Pons (tissue), 1 donor: ENCODE results near the gene SLC6A9.

Experiments
- DNase-seq: peaks from one replicate; pipeline ENCODE4 v3.0.0-alpha.2; 2016; ENCODE audit warnings: low spot score

The SLC6A9 gene

DNA sequence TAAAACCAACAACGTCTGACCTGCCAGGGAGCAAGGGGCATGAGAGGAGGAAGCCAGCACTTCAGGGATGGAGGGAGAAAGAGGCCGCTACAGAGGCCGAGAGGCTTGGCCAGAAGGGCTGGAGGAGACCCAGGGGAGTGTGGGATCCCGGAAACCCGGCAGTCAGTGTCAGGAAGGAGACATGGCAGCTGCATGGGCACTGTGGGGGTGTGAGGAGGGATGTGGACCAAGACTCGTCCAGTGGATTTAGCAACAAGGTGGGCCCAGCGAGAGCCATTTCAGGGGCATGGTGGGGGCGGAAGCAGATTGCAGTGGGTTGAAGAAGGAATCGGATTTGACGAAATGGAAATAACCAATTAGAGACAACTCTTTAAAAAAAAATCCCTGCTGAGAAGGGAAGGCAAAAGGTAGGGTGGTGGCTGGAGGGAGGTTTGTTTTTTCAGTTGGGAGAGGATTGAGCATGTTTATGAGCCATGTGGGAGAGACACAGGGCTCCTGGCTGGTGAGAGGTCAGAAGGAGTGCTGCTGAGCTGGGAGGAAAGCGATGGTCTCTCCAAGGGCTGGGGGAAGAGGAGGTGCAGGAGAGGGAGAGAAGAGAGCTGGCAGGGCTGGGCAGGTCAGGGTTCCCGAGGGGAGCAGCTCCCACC lies 47.9 kb downstream of the SLC6A9 start:
- DNase-seq: no peak

DNA sequence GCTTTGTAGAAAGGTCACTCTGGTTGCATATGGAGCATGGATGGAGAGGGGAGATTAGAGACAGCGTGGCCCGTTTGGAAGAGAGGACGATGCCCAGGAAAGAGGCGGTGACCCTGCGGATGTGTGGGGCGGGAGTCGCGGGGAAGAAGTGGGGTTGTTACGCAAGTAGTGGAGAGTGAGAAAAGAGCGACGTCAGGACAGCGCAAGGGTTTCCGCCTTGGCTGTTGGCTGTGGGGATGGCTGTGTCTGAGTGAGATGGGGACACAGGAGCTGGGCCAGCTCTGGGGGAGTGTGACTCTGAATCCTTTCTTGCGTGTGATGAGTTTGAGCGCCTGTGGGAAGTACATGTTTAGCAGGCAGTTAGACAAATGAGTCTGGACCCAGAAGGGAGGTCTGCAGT lies 48.5 kb downstream of the SLC6A9 start:
- no peak for DNase-seq

DNA sequence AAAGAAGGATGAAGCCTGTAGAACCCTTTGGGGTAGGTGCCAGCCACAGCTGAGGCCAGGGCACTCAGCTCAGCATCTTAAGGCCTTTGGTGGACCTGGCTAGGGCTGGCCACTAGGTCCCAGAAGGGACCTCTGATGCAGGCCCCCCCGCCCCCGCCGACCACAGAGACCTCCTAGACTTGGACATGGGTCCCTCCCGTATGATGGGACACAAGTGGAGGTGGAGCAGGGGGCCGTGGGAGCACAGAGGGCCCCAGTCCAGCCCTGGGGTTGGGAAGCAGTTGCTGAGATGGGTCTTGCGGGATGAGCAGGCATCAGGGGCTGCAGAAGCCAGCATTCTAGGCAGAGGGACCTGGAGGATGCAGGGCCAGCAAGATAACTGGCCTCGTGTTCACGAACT lies 49.0 kb downstream of the SLC6A9 start:
- DNase-seq: no peak

DNA sequence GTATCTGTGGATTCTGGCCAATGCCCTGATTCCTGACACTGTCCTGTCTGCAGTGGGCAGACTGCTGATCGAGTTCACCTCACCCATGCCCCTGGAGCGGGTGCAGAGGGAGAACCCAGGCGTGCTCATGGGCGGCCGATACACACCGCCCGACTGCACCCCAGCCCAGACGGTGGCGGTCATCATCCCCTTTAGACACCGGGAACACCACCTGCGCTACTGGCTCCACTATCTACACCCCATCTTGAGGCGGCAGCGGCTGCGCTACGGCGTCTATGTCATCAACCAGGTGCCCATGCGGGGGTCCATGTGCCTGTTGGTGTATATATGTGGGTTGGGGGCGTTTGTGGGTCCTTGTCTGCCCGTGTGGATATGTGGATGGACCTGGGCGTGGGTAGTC lies 49.6 kb downstream of the SLC6A9 start:
- DNase-seq: no peak

DNA sequence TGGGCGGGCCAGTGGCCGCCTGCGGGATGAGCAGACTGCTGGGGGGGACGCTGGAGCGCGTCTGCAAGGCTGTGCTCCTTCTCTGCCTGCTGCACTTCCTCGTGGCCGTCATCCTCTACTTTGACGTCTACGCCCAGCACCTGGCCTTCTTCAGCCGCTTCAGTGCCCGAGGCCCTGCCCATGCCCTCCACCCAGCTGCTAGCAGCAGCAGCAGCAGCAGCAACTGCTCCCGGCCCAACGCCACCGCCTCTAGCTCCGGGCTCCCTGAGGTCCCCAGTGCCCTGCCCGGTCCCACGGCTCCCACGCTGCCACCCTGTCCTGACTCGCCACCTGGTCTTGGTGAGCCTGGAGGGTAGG lies 50.1 kb downstream of the SLC6A9 start:
- no peak for DNase-seq

DNA sequence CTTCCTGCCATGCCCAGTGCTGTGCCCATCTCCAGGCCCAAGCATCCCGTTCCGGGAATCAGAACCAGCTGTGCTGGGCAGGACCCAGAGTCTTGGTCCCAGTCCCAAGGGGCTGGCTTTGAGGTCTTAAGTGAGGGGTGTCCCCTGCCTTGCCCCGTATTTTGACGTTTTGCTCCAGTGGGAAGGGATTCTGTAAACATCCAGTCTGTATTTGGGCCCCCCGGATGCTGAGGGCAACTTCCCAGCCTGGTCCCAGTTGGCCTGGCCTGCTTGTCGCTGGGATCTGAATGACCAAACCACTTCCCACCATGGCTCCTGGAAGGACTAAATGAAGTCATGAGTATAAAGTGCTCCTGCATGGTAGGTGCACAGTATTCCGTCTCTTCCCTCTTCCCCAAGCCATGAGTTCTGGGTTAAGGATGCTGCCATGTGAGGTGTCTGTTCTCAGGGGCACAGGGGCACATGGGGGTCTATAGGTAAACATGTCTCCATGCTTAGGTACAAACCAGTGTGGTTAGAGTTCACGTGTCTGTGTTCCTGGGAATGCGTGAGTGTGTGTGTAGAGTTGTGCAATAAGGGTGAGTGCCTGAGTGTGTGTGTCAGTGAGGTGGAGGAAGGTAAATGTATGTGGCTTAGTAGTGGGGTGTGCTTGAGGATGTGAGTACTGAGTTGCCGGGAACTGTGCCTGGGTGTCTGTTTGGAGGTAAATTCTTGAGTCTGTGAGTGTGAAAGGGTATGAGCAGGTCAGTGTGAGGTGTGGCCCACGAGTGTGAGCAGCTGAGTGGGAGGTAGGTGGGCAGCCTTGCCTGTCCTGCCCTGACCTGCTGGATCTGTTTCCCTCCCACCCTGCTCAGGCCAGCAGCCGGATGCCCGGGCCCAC lies 50.8 kb downstream of the SLC6A9 start:
- DNase-seq: no peak

DNA sequence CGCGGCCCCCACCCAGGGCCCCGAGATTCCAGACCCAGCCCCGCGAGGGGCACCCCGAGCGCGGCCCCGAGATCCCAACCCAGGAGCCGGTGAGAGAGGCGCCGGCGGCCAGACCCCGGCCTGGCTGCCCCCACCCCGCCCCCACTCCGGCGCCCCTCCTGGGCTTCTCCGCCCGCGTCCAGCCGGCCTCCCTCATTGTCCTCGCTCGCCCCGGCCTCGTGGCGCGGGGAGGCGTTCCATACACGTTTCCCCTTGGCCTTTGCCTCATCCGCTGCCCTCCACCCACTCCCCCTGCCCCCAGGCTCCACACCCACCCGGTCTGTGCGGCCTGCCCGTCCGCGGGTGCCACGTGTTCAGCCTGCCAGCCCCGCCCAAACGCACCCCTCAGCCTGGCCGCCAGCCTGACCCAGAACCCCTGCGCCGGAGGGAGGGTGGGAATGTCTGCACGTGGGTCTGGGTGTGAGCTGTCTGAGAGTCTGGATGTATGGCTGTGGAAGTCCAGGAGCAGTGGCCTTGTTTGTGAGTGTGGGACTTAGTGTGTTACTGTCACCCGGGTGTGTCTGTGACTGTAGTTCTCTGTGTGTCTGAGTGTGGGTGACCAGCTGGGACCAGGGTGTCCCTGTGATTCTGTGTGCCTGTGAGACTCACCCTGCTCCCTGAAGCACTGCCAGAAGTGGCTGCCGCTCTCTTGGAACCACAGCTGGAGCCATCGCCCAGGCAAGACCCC lies 51.6 kb downstream of the SLC6A9 start:
- DNase-seq: no peak

DNA sequence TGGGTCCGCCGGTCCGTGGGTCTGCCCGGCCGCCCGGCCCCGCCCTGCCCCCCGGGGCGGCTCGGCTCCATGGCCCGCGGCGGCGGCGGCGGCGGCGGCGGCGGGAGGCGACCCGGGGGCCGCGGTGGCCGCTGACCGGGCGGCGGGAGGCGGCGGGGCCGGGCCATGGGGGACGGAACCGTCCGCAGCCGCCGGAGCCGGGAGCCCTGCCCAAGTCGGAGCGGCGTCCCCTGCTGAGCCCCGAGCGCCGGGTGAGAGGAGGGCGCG lies 52.1 kb downstream of the SLC6A9 start:
- DNase-seq: no peak

DNA sequence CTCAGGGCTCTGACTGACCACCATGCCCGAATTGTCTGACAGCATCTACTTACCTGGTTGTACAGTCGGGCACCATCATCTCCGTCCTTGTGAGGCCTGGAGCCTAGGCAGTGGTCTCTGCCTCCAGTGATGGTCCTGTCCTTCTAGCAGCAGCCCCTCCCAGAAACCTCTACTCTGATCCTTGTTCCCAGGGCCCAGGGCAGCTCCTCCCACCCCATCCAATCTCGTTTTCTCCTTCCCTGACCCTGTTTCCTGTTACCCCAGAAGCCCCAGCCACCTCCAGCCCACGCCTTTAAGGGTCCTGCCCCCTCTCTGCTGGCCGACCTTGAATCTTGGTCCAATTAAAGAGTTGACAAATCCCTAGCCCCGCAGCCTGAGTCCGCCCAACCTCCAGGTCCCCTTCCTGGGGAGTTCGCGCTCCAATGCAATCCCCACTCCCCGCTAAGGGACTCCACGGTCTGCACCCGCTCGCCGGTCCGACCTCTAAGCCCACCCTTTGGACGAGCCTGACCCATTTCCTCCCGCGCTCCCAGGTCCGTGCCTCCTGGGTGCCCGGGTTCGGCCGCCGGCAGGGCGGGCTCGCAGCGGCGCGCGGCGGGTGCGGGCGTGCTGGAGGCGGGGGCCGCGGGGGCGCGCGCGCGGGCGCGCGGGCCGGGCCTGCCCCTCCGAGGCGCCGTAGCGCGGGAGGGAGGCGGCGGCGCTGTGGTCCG lies 52.6 kb downstream of the SLC6A9 start, which contains the start of gene B4GALT2:
Gene B4GALT2, plus strand, starts transcription at position 660 of the 710 bp plus-strand sequence. CDS start 1,951 bp downstream, outside the sequence.
- DNase-seq: no peak

DNA sequence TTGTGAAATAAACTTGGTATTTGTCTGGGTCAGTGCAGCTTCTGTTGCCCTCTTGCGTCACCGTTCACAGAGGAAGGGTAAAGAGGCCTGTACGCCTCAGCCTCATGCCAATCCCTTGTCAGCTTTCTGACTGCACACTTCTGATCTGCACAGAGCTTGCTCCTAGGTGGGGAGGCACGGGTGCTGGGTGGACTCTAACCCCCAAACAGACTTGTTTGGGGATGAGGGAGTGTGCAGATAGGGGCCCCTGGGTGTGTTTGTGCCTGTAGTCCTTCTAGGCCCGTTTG lies 53.1 kb downstream of the SLC6A9 start:
- DNase-seq: no peak

DNA sequence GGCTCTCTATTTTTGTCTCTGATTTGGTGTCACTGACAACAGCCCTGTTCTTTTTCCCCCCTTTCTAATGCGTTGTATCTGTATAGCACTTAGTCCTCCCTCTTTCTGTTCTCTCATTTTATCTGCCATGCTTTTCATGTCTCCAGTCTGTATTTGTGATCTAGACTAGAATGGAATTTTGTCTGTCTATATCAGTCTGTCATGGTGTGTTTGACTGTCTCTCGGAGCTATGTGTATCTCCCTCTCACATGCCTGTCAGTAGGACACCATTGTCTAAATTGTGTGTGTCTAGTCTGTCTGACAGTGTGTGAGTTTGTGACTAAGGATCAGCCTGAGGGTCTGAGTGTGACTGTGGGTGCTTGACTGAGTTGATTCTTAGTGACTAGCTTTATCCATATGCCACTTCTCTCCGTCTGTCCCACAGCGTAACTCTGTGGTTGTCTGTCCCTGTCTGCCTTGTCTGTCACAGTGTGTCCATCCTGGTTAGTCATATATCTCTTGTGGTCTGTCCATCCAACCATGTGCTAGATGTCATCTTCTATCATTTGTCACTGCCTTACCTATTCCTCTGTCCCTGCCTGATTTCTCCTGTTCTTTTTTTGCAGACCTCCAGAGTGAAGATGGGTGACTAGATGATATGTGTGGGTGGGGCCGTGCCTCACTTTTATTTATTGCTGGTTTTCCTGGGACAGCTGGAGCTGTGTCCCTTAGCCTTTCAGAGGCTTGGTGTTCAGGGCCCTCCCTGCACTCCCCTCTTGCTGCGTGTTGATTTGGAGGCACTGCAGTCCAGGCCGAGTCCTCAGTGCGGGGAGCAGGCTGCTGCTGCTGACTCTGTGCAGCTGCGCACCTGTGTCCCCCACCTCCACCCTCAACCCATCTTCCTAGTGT lies 53.6 kb downstream of the SLC6A9 start:
- no peak for DNase-seq

DNA sequence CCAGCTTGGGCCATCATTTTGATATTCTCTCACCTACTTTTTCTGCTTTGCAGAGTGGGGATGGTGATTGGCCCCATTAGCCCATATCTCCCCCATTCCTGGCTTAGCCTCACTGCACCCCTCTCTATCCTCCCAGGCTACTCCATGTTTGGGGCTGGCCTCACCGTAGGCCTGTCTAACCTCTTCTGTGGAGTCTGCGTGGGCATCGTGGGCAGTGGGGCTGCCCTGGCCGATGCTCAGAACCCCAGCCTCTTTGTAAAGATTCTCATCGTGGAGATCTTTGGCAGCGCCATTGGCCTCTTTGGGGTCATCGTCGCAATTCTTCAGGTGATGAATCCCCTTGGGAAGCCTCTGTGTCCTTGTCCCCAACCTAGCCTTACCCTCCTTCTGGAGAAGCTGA lies 54.4 kb downstream of the SLC6A9 start:
- no peak for DNase-seq

DNA sequence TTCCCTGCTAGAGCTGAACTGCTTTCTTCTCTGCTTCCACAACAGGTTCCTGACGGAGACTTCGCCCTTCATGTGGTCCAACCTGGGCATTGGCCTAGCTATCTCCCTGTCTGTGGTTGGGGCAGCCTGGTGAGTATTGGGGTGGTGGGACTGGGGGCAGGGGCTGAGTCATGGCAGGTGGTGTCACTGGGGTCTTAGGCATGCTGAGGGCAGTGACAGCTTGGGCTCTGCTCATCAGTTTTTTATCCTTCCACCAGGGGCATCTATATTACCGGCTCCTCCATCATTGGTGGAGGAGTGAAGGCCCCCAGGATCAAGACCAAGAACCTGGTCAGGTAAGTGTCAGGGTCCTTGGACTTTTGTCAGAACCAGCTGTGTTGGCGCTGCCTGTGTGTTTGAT lies 55.2 kb downstream of the SLC6A9 start:
- no peak for DNase-seq

DNA sequence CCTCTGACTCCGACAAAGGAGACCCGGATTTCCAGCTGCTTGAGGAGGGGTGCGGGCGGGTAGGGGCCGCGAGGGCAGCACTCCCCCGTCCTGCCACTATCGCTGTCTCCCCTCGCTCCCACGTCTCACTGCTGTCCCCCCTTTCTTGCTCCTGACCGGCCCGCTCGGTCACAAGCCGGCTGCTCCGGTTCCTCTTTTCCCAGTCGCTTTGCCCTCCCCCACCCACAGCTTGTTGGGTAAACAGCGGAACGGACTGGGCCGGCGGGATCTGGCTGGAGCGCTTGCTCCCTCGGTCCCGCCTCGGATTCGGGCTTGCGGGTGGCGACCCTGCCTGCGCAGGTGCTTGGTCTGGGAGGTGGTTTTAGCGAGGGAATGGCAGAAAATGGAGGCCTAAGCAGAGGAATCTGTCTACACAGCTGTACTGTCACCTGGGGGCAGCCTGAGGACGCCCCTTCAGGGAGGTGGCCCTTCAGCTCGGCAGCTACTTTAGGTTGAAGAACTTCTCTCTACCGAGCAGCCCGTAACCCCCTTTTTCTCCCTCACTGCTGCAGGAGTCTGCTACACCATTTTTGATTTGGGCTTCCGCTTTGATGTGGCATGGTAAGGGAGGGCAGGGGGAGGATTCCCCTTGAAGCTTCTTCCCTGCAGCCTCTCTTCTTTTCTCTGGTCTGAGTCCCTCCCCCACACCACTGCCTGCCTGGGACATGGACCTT lies 55.9 kb downstream of the SLC6A9 start:
- DNase-seq: peak; percentile 56

DNA sequence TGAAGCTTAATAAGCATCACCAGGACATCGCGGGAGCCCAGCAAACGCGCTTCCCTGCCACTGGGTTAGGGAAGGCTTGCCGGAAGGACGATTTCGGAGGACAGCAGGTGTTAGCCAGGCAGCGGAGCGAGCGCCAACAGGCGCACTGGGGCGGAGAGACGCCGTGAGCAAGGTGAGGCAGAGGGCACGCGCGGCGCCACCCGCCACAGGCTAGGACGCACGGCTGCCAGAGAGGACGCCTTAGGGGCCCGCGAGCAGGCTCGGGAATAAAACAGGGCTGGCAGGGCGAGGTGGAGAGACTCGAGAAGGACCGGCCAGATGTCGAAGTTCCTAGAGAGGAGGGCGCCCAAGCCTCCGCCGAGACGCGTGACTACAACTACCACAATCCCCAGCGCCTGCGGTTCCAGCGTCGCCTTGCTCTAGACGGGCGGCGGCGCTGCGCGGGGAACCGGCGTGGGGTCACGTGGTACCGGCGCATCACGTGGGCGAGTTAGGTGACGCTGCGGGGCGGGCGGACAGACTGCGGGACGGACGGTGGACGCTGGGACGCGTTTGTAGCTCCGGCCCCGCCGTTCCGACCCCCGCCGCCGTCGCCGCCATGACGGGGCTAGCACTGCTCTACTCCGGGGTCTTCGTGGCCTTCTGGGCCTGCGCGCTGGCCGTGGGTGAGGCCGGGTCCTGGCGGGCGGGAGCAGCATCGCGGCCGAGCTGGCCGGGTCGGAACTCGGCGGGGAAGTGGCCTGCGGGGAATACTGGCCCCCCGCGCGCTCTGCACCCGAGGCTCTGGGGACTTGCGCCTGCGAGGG lies 56.6 kb downstream of the SLC6A9 start, which contains the start of gene ATP6V0B:
Gene ATP6V0B, plus strand, starts transcription at position 518 of the 806 bp plus-strand sequence. Its CDS starts 81 bp downstream, at position 599.
- peak; percentile 93 for DNase-seq

DNA sequence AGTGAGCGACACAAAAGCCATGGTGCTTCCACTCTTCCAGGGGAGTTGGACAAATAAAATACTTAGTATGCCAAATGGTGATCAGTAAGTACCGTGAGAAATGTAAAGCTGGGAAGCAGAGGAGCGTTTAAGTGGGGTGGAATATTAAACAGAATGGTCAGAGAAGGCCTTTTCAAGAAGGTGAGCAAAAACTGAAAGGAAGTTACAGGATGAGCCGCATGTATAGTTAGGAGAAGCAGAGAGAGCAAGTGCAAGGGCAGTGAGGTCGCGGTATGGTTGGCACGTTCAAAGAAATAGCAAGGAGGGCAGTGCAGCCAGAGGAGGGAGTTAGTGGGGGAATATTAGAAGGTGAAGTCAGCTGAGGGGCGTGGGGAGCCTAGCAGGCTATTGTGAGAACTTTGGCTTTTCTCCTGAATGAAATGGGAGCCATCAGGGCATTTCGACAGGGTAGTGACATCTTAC lies 57.2 kb downstream of the SLC6A9 start:
- DNase-seq: no peak

DNA sequence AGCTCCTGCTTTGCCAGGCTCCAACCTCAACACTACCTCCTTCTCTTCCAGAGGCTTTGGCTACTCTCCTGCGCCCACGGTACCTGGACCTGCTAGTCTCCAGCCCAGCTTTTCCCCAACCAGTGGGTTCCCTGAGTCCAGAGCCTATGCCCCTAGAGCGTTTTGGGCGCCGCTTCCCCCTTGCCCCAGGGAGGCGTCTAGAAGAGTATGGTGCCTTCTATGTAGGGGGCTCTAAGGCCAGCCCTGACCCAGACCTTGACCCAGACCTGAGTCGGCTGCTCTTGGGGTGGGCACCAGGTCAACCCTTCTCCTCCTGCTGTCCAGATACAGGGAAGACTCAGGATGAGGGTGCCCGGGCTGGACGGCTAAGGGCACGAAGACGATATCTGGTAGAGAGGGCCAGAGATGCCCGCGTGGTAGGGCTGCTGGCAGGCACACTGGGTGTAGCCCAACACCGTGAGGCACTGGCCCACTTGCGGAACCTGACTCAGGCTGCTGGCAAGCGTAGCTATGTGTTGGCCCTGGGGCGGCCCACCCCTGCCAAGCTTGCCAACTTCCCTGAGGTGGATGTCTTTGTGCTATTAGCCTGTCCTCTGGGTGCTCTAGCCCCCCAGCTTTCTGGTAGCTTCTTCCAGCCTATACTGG lies 59.8 kb downstream of the SLC6A9 start:
- DNase-seq: no peak

DNA sequence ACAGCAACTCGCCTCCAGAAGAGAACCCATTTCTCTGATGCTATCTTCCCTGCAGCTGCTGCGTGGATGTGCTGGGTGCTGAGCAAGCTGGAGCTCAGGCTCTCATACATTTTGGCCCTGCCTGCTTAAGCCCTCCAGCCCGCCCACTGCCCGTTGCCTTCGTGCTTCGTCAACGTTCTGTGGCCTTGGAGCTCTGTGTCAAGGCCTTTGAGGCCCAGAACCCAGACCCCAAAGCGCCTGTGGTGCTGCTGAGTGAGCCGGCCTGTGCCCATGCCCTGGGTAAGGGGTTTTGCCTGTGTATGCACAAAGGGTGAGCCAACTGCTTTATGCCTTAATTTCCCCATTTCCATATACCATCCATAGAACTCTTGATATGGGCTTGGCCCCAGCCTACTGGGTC lies 60.4 kb downstream of the SLC6A9 start:
- no peak for DNase-seq

DNA sequence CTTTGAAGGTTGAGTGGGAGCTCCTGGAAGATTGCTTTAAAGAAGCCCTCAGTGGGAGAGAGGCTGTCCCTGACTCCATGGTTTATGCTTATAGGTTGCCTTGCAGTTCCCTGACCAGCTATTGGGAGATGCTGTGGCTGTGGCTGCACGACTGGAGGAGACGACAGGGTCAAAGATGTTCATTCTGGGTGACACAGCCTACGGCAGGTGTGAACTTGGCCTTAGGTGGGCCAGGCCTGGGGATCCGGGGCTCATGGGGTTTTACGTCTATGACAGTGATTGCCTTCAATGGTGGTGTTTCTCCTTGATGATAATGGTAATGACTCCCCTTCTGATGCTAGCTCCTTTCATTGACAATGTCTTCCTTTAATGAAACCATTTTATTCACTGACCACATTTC lies 60.8 kb downstream of the SLC6A9 start:
- no peak for DNase-seq
